GM18861 (cell line): ENCODE data around the gene ARHGEF10L.

Experiments used
- ATAC-seq: cut with Tn5 transposase; IDR thresholded peaks from one replicate; pipeline ENCODE4 v1.9.1; 2021; ENCODE audit not compliant: unreplicated experiment

The ARHGEF10L gene

DNA sequence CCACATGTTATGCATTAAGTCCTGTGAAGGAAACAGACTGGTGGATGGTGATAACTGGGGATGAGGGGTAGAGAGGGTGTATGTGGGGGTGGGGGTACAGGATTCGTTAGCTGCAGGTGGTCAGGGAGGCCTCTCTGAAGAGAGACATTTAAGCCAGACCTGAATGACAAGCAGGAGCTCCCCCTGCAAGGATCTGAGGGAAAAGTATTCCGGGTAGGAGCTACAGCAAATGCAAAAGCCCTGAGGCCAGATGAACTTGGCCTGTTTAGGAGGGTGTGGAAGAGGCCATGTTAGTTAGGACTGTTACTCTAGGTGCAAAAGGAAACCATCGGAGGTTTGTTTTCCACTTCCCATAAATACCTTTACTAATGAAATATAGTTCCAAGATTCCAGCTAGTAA, 9.9 kb downstream of the ARHGEF10L start:
- no peak for ATAC-seq

DNA sequence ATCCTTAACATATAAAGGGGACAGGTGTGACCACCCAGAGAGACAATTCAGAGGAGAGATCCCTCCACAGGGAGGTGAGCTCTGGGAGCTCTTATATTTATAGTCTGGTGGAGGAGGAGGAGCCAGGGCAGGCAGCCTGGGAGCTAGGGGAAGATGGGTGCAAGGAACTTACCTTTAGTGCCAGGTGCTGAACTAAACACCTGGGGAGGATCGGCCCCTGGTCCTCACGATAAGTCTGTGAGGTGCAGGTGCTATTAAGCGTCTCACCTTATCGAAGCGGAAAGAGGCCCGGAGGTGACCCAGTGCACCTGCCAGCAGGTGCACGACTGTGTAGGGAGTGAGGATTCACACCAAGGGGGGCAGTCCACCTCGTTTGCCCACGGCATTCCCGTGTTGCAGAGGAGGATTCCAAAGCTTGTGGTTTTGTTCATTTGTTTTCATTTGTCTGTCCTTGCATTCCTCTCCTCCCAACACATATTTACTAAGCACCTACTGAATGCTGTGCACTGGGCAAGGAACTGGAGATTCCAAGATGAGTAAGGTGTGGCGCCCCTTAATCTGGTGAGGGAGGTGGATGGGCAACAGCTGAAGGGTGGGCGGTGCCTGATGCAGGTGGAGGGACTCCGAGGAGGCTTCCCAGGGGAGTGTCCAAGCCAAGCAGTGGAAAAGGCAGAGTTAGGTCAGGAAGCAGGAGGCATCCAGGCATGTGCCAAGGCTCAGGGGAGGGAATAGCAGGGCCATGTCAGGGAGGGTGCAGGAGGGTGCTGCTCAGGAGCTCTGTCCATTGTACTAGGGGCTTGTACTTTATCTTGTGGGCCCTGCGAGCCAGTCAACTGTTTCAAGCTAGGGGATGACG, 11.5 kb downstream of the ARHGEF10L start:
- no peak for ATAC-seq

DNA sequence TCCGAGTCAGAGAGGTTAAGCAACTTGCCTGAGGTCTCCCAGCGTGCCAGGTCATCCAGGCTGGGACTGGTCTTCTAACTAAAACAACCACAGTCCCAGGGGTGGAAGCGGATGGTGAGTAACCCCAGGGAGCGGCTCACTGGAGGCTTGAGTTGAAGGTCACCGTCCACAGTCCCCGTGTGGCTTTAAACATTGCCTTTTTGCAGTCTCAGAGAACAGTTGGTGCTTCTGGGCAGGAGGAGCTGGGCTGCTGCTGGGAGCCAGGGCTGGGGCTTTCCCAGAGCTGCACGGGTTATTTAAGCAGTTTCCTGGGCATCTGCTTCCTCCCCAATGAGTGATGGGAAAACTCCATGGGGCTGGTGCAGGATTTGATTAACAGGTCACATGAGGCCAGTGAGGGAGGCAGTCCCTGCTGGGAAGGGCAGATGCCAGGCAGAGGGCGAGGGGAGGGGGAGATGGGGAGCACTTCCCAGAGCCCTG, 12.3 kb downstream of the ARHGEF10L start:
- ATAC-seq = no peak

DNA sequence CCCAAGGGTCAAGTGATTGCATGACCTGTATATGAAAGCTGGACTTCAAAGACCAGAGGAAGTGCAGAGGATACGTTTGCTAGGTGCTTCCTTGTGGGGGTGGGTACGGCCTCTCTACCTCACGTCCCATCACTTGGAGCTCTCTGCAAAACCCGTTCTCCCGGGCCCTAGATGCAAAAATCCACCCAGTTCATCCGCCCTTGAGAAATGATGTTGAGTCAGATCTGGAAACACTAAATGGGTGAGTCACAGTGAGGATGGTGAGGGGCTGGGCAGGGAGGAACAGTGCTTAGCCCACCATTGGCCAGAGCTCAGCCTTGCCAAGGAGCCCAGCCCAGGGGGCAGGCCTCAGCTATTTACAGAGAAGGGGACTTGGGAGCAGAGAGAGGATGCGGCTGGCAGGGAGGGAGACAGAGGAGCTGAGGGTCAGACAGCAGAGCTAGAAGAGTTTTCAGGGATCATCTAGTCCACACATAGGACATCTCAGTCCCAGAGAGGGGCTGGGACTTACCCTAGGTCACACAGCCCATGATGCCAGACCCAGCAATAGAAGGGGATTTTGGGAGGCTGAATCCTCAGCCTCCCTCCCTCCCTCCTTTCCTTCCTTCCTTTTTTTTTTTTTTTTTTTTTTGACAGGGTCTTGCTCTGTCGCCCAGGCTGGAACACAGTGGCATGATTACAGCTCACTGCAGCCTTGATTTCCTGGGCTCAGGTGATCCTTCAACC, 14.6 kb downstream of the ARHGEF10L start:
- no peak for ATAC-seq

DNA sequence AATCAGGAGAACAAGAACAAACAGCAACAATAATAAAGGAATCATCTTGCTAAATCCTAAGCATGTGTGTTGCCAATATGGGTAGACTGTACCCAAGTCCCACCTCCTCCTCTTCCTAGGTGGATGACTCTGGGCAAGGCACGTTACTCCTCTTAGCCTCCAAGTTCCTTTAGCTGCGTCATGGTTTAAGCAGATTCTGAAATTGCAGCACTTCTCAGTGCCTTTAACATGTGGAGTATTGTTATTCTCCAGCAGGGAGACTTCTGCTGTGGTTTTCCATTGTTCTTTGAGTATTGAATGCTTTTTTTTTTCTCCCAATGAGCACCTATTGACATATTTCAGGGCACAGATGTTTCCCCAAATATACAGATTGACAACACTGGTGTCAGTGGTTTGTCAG, 15.5 kb downstream of the ARHGEF10L start:
- no peak for ATAC-seq

DNA sequence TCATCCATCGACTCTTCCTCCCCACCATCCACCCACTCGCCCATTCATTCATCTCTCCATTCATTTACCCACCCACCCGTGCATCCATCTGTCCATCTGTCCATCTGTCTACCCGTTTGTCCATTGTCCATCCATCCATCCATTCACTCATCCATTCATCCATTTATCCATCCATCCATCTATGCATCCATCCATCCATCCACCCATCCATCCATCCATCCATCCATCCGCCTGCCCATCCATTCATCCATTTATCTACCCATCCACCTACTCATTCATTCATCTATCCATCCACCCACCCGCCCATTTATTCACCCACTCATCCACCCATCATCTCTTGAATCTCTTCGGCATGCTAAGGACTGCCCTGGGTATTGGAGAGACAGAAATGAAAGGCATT, 18.5 kb downstream of the ARHGEF10L start:
- no peak for ATAC-seq

DNA sequence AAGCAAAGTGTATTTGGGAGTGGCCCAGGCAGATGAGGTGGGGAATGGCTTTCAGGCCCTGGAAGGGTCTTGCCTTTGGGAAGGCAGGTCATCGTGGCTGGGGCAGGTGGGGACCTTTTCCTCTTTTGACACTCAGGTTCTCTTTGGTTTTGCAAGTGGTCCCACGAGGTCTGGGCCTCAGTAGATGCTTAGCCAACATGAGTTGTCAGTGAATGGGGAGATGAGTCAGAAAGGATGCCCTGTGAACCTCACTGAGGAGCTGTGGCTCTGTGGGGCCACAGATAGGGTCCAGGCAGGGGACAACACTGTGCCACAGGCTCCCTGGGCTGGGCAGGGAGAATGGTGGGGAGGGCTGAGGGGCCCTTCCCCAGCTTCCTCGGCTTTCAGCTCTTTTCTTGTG, 19.0 kb downstream of the ARHGEF10L start:
- no peak for ATAC-seq

DNA sequence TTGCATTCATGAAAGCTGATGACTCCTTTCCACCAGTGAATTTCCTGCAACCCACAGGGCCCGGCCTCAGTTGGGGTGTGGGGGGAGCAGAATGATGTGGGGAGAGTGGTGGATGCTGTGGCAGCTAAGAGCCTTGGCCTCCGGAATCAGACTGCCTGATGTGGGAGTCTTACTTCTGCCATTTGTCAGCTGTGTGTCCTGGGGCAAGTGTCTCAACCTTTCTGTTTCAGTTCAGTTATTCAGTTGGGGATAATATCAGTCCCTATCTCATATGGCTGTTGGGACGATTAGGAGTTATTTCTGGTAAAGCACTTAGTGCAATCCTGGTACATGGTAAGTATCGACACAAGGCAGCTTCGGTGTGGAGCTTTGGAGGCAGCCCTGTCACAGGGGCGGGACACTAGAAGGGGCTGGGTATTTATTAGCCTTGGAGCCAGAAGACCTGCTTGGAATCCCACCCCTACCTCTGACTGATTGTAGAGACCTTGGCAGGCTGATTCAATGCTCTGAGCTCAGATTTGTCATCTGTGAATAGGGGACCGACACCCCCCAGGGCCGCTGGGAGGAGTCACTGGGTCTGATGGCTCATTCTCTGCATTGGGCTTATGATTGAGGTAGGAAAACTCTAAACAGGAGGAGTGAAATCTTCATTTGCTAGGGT, 19.6 kb downstream of the ARHGEF10L start:
- ATAC-seq = no peak

DNA sequence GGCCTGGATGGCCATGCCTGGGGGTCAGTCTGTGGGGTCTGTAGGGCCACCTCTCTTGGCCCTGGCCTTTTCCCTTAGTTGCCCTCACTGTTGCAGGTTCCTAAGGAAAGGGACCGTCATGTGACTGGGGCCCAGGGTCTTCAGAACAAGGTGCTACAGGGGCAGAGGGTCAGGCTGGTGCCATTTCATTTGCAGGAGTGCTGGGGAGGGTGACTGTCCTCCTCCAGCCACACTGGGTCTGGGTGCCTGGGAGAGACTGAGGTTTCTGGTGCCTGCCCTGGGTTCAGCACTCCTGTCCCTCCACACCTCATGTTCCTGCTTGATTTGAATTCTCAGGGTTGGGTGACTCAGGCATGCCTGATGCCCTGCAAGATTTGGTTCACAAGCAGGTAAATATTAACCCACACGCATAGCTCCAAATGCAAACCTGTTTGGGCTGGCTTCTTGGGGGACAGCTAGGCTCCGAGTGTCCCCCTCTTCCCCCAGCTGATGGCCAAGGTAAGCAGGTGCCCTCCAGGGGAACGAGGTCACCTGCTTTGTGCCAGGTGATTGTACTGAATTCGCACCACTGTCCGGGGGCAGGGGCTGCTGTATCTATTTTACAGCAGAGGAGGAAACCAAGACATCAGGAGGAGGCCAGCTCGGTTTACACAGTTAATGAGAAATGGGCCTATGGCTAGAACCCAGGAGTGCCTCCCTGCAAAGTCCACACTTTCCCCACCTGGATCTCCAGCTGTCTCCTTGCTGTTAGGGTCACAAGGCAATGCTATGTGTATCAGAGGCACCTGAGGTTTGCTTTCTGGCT, 20.3 kb downstream of the ARHGEF10L start:
- no peak for ATAC-seq

DNA sequence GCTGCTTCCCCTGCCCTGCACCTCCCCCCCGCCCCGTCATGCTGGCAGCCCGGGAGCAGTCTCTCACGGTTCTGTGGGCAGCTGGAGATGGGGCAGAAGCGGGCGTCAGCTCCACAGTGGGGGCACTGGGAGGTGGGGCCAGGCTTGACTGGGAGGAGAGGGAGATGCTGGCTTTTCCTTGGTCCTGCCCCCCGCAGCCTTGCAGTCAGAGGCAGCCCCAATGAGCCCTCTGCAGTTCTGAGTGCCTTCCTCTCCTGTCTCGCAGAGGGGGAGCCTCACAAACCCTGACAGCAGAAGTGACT, 21.7 kb downstream of the ARHGEF10L start:
- ATAC-seq = no peak

DNA sequence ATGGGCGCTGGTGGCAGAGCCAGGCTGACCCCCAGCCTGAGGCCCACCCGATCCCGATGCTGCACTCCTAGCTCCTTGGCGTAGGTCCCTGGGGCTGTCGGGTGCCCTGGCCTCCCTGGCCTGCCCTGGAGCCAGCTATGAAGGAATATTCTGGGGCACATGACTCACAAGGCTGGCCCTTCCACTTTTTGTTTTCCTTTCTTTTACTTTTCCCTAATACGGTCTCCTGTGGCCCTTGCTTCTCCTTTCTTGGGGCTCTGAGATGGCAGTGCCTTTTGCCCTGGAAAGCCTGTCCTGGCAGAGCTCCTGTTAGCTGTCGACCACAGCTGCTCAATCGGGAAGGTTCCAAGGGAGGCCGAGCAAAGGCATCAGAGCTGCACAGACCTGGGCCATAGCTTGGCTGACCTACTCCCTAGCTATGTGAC, 22.1 kb downstream of the ARHGEF10L start:
- no peak for ATAC-seq

DNA sequence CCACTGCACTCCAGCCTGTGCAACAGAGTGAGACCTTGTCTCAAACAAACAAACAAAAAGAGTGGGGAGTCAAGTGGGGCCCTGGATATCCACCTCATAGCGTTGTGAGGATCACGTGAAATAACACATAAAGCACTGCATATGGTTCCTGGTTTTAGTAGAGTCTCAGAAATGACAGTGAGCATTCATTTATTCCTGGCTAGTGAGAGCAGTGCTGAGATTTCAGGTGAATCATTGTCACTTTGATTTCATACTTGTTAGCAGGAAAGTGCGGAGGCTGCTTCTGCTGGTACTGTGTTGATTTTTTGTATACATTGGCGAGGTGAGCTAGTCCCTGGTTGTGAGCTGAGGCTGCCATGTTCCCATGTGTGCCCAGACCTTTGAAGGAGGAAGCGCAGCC, 22.9 kb downstream of the ARHGEF10L start:
- ATAC-seq = no peak

DNA sequence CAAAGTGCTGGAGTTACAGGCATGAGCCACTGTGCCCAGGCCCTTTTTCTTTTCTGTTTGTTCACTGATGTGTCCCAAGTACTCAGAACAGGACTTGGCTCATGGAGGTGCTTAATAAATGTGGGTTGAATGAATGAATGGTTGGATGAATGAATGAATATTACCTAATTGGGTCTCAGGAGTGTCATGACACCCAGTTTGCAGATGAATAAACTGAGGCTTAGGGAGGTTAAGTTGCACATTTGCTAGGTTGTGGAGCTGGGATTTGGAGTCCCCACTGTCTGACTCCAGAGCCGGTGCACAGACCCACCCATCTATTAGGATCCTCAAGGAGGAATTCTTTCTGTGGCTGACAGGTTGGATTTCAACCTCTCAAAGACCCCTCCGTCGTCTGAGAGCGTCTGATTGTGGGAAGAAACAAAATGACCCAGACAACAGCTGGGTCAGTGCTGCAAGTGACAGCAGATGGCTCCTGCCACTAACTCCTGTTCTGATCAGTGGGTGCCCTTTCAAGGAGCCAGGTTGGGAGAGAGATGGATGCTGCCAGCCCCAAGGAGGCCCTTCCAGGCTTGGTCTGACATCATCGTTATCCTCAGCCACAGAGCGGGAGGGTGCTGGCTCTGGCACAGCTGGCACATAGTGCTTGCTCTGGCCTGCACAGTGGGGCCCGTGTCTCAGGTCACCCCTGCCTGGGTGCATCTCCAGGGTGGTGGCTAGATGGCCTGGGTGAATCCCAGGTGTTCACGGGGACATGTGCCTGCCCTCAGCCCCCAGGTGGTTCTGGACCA, 24.2 kb downstream of the ARHGEF10L start:
- no peak for ATAC-seq

DNA sequence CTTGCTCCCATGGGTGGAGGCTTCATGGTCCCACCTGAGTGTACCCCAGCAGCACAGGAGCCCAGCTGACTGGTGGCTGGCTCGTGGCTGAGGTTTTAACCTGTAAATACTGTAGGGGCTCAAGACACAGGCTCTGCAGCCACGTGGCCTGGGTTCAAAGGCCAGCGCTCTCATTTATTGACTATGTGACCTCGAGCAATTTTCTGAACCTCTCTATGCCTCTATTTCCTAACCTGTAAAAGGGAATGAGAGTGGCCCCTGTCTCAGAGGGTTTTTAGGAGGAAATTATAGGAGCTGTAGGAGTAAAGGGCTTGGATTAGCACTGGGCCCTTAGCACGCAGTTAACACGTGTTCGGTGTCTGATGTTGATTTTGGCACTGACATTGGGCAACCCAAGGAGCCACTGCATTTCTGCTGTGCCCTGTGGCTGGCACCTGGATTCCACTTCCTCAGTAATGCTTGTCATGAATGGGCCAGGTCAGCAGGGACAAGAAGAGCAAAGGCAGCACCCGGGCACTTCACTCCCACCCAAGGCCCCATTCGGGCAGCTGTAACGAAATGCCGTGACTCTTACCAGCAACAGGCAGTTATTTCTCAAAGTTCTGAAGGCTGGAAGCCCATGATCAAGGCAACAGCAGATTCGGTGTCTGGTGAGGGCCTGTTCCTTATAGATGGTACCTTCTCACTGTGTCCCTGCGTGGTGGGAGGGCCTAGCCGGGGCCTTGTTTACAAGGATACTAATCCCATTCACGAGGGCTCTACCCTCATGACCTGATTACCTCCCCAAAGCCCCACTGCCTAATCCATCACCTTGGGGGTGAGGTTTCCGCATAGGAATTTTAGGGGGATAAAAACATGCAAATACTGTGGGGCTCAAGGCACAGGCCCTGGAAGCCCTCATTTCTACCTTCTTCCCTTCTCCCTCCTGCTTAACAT, 25.2 kb downstream of the ARHGEF10L start:
- no peak for ATAC-seq

DNA sequence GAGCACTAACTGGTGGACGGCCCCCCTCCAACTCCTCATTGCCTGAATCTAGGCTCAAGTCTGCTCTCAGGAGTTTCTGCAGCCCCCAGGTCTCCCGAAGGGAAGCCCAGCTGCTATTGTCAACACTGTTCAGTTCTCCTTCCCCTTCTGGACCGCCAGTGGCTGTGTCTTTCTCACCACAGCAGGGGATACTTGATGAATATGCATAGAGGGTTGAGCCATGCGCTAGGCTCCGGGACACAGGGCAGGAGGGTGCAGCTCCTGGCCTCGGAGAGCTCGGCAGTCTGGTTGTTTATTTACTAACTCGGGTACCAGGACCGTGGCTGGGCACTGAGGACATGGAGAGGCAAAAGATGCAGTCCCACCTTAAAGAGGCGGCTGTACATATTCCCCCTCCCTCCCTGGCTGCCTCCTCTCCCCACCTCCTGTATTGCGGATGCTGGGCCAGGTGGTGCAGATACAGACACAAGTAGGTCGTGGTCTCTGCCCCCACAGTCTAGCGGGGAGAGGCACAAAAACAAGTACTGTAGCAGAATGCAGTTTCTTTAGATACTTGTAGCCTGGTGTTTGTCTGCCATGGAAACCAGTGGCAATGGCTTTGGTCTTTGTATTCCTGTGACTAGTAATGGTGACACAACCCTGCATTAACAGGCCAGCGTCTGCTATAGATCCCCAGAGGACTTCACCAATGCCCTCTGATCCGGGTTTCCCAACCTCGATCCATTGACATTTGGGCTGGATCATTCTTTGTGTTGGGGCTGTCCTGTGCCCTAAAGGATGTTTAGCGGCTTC, 26.2 kb downstream of the ARHGEF10L start:
- no peak for ATAC-seq

DNA sequence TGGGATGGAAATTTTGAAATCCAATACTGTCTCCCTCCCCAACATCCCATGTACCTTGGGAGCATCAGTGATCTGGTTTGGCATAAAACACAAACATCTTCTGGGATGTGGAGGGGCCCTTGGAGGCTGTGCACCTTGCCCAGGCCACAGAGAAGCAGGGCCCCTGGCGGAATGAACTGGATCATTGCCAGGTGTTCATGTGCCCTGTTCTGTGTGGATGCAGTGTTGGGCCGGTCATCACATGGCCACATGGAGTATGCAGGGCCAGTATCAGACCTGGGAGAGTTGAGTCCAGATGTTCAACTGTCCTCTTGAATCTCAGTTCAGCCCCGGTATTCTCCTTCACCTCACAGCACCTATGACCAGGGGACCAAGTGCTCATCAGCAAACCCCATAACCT, 26.9 kb downstream of the ARHGEF10L start:
- no peak for ATAC-seq

DNA sequence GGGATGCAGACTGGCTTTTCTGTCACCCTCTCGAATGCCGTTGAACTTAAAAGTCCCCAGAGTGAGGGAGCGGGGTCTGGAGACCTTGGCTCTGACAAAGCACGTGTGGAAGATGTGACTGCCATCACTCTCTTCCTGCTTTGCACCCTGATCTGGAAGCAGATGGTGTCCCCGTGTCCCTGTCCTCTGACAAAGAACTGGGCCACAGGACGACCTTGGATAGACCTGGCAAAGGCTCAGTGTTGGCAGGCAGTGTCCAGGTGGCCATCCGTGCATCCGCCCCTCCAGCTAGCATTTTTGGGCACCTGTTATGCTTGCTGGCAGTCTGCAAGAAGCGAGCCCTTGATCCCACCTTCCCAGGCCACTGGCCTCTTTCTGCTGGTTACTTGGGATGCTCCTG, 27.4 kb downstream of the ARHGEF10L start:
- ATAC-seq = no peak

DNA sequence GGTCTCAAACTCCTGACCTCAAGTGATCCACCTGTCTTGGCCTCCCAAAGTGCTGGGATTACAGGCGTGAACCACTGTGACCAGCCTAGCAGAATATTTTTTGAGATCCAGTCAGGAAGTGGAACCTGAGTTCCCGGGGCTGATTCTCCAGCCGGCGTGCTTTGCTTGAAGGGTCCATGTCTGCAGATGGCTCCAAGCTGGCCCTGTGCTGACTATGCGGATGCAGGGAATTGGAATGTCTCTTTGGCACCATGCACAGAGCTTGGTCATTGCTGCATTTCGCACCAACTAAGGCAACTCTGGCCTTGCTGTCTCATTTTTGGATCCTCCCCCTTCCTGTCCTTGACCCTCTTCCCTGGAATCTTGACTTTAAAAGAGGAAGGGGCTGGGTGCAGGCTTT, 28.1 kb downstream of the ARHGEF10L start:
- ATAC-seq = no peak
